ENCODE data around the gene DMD. TPM values are rescaled to one million over a fixed set of nuclear protein-coding genes. Genes with fewer than 3 reads are reported as not detected.

Gene DMD
- total and polyA plus RNA-seq, 2 of the 8 experiments (the other 6 are each of a cell fraction or from before 2014, with no cell fraction given): 4.8 to 7.4 TPM

DNA sequence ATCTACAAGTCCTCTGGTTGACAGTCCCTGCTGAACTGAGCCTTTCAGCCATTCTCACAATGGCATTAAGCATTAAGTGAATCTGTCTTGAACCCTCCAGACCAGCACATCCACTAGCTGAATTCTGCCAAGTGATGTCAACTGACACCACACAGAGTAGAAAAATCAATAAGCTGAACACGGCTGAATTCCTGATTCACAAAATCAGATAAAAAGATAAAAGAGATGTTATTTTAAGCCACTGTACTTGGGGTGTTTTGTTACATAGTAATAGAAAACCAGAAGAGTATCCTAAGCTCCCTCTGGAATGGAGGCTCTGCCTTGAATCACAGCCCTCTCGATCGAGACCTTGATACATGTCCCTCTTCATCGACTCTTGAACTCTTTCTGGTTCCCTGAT lies 336.5 kb downstream of the DMD start:
- H2BK12ac ChIP-seq (ENCODE audit: low read depth, low read length): no peak overlapping the region
- no peaks in the 10 kb centered on the region for H3K9me3 ChIP-seq (ENCODE audit: insufficient read depth in 2 of 2, low read depth in 1 of 2, low read length in 1 of 2)
- H3K18ac ChIP-seq (ENCODE audit: extremely low read depth, low read length): no peak overlapping the region
- no peak overlapping the region for H3K23ac ChIP-seq (ENCODE audit: insufficient read length)
- no peak overlapping the region for H2BK120ac ChIP-seq (replicated peaks; ENCODE audit: low read depth, low read length)
- H2BK5ac ChIP-seq (ENCODE audit: low read depth, low read length): no peak overlapping the region
- H3K4ac ChIP-seq (replicated peaks; ENCODE audit: insufficient read length, low read depth, low read length): no peak overlapping the region
- no peak overlapping the region for H4K8ac ChIP-seq (ENCODE audit: extremely low read depth, insufficient read depth, low read length)
- CTCF ChIA-PET (ENCODE audit: partially characterized antibody): no interaction called here
- H2AFZ ChIP-seq (ENCODE audit: low read length): no peak overlapping the region
- FAIRE-seq (no peak), DNase-seq (ENCODE audit: low read depth in 1 of 2, low spot score in 2 of 2) (no peak)
- H2AK5ac ChIP-seq (ENCODE audit: low read depth, low read length): no peak overlapping the region
- no peak overlapping the region for H3K9ac ChIP-seq (replicated peaks in 1 of 4; ENCODE audit: extremely low read depth in 1 of 4, low read depth in 3 of 4, low read length in 3 of 4)
- no peak overlapping the region for H3K4me2 ChIP-seq (ENCODE audit: insufficient read depth in 1 of 2, low read depth in 2 of 2, low read length in 2 of 2)
- H3K36me3 ChIP-seq (ENCODE audit: control insufficient read depth in 2 of 4, insufficient read depth in 4 of 4, low read length in 3 of 4): no peaks in the 10 kb centered on the region
- POLR2A ChIA-PET (ENCODE audit: partially characterized antibody): no interaction called here
- 96% methylated on average over 4 of the region's 4 CpGs; no CpG with 5 or more reads in 1 of the 2 experiments for WGBS, 2 experiments (ENCODE audit: extremely low coverage in 1 of 2, insufficient coverage in 1 of 2, insufficient read length in 1 of 2, insufficient replicate concordance in 2 of 2, low coverage in 1 of 2, low lambda C conversion rate in 2 of 2, missing lambda C conversion rate in 1 of 2)
- no peak overlapping the region for H2BK20ac ChIP-seq (ENCODE audit: low read length)
- no peaks in the 10 kb centered on the region for H3K79me2 ChIP-seq (ENCODE audit: control insufficient read depth in 1 of 2, insufficient read depth in 2 of 2, low read length in 2 of 2)
- no peak overlapping the region for H4K5ac ChIP-seq (ENCODE audit: insufficient read length, low read depth, low read length)
- no peak overlapping the region for H2BK15ac ChIP-seq (ENCODE audit: low read length)
- no peak overlapping the region for H3K14ac ChIP-seq (ENCODE audit: insufficient read length)
- no peaks in the 10 kb centered on the region for H3K79me1 ChIP-seq (ENCODE audit: low read depth, low read length)
- no peak overlapping the region for H3K27ac ChIP-seq (ENCODE audit: low read depth, low read length)
- H3K4me1 ChIP-seq (replicated peaks in 1 of 4; ENCODE audit: control insufficient read depth in 3 of 4, insufficient read depth in 4 of 4, low read length in 3 of 4): no peaks in the 10 kb centered on the region
- no peaks in the 10 kb centered on the region for H3K27me3 ChIP-seq (replicated peaks in 1 of 4; ENCODE audit: control insufficient read depth in 3 of 4, extremely low read depth in 1 of 4, insufficient read depth in 3 of 4, low read length in 3 of 4)
- H3K56ac ChIP-seq (replicated peaks; ENCODE audit: insufficient read length, low read depth, low read length): no peak overlapping the region
- H4K20me1 ChIP-seq (replicated peaks in 1 of 2; ENCODE audit: control insufficient read depth in 1 of 2, insufficient read depth in 2 of 2, low read length in 2 of 2): no peaks in the 10 kb centered on the region
- no peaks in the 10 kb centered on the region for H3K23me2 ChIP-seq (ENCODE audit: low read depth, low read length)
- no peak overlapping the region for H4K91ac ChIP-seq (replicated peaks; ENCODE audit: insufficient read length, low read length)
- H3K4me3 ChIP-seq (ENCODE audit: extremely low read depth in 1 of 4, insufficient read depth in 2 of 4, low read depth in 3 of 4, low read length in 4 of 4): no peak overlapping the region
- TF ChIP-seq ASH2L (IDR thresholded peaks at IDR 0.05; ENCODE audit: low read length) (no peak), ATF2 (IDR thresholded peaks at IDR 0.05; ENCODE audit: low read length) (no peak), KDM5A (IDR thresholded peaks at IDR 0.05; ENCODE audit: low read length) (no peak), HDAC6 (IDR thresholded peaks at IDR 0.05; ENCODE audit: low read depth, low read length) (no peak), TBP (IDR thresholded peaks at IDR 0.05; ENCODE audit: low read depth, low read length) (no peak), SP4 (IDR thresholded peaks at IDR 0.05; ENCODE audit: low read length) (no peak), NRF1 (IDR thresholded peaks at IDR 0.05; ENCODE audit: low read depth, low read length) (no peak), TCF12 (IDR thresholded peaks at IDR 0.05; ENCODE audit: low read depth, low read length) (no peak), BCL11A (IDR thresholded peaks at IDR 0.05; ENCODE audit: low read depth in 2 of 2, low read length in 2 of 2) (no peak), CHD2 (IDR thresholded peaks at IDR 0.05; ENCODE audit: low read length) (no peak), POU5F1 (IDR thresholded peaks at IDR 0.05; ENCODE audit: low read depth, low read length) (no peak), RAD21 (IDR thresholded peaks at IDR 0.05 in 1 of 2, conservative IDR thresholded peaks at IDR 0.05 in 1 of 2; ENCODE audit: low read depth in 2 of 2, low read length in 2 of 2) (no peak), FOSL1 (IDR thresholded peaks at IDR 0.05; ENCODE audit: insufficient read depth, low read depth, low read length) (no peak), MAFK (IDR thresholded peaks at IDR 0.05; ENCODE audit: low read depth, low read length) (no peak), YY1 (IDR thresholded peaks at IDR 0.05; ENCODE audit: low read depth, low read length) (no peak)

All from H1 (cell line).